Astrocyte (in vitro differentiated cells and primary cell): Measurements from ENCODE around the gene MYOZ2. TPM values are rescaled to one million over a fixed set of nuclear protein-coding genes. Genes with fewer than 3 reads are reported as not detected.

Experiments used
- DNase-seq: peaks from one replicate; pipeline ENCODE4 v3.0.0-alpha.2; 2010; ENCODE audit warnings: low read depth
- FAIRE-seq: peaks from 2 replicates; lab custom pipeline; 2011; peaks lifted over from hg19 to GRCh38; lab: Jason Lieb, UNC
- H2AFZ ChIP-seq: 2 replicates; pipeline ENCODE4 v1.6.0; 2012; ENCODE audit warnings: low read depth, low read length, inconsistent platforms
- H3K27ac ChIP-seq: 2 replicates; pipeline ENCODE4 v1.5.1; 2011; ENCODE audit warnings: low read depth, low read length, inconsistent platforms
- H3K27me3 ChIP-seq: 2 replicates; pipeline ENCODE4 v1.6.0; 2011; ENCODE audit warnings: low read length, inconsistent platforms; ENCODE audit not compliant: insufficient read depth
- H3K36me3 ChIP-seq: 2 replicates; pipeline ENCODE4 v1.5.1; 2011; ENCODE audit warnings: low read length, inconsistent platforms; ENCODE audit not compliant: insufficient read depth
- H3K4me1 ChIP-seq: 2 replicates; pipeline ENCODE4 v1.5.1; 2011; ENCODE audit warnings: low read length, inconsistent platforms; ENCODE audit not compliant: insufficient read depth
- H3K4me2 ChIP-seq: 2 replicates; pipeline ENCODE4 v1.6.0; 2012; ENCODE audit warnings: low read length, inconsistent platforms
- H3K4me3 ChIP-seq: 2 replicates; pipeline ENCODE4 v1.5.1; 2011; ENCODE audit warnings: low read depth, mild to moderate bottlenecking, low read length, inconsistent platforms; ENCODE audit not compliant: insufficient read depth
- H3K79me2 ChIP-seq: 2 replicates; pipeline ENCODE4 v1.6.0; 2012; ENCODE audit warnings: mild to moderate bottlenecking, low read length, inconsistent platforms; ENCODE audit not compliant: insufficient read depth
- H3K9ac ChIP-seq: 2 replicates; pipeline ENCODE4 v1.6.0; 2012; ENCODE audit warnings: mild to moderate bottlenecking, low read length, inconsistent platforms
- H3K9me3 ChIP-seq: 2 replicates; pipeline ENCODE4 v1.5.1; 2012; ENCODE audit warnings: low read depth, mild to moderate bottlenecking, low read length, inconsistent platforms; ENCODE audit not compliant: insufficient read depth
- H4K20me1 ChIP-seq: 2 replicates; pipeline ENCODE4 v1.6.0; 2012; ENCODE audit warnings: low read length, inconsistent platforms; ENCODE audit not compliant: insufficient read depth
- H3K27ac Mint-ChIP-seq: one replicate; pipeline ENCODE4 v1.8.0; 2021; ENCODE audit warnings: mild to moderate bottlenecking, mixed read lengths; ENCODE audit not compliant: unreplicated experiment
- H3K27me3 Mint-ChIP-seq: one replicate; pipeline ENCODE4 v1.8.0; 2021; ENCODE audit warnings: low read depth, mixed read lengths; ENCODE audit not compliant: unreplicated experiment
- H3K36me3 Mint-ChIP-seq: one replicate; pipeline ENCODE4 v1.8.0; 2021; ENCODE audit warnings: low read depth, mixed read lengths; ENCODE audit not compliant: unreplicated experiment
- H3K4me1 Mint-ChIP-seq: one replicate; pipeline ENCODE4 v1.8.0; 2021; ENCODE audit warnings: low read depth, mixed read lengths; ENCODE audit not compliant: unreplicated experiment
- H3K4me3 Mint-ChIP-seq: one replicate; pipeline ENCODE4 v1.8.0; 2021; ENCODE audit warnings: mild to moderate bottlenecking, moderate library complexity, mixed read lengths; ENCODE audit not compliant: unreplicated experiment
- H3K9me3 Mint-ChIP-seq: one replicate; pipeline ENCODE4 v1.8.0; 2021; ENCODE audit warnings: mild to moderate bottlenecking, mixed read lengths; ENCODE audit not compliant: unreplicated experiment
- EZH2 ChIP-seq: IDR thresholded peaks from 2 replicates; pipeline ENCODE4 v1.6.1; 2012; ENCODE audit warnings: mild to moderate bottlenecking, low read length, inconsistent platforms; ENCODE audit not compliant: insufficient read depth
- total RNA-seq: library from RNA; stranded (reverse); gene quantifications from 2 replicates; pipeline ENCODE4 v1.2.1, GENCODE V29; 2021
- TF ChIP-seq, protein P1 (sequence below): IDR thresholded peaks from 2 replicates; pipeline ENCODE4 v1.5.1; 2011; ENCODE audit warnings: low read depth, mild to moderate bottlenecking, inconsistent platforms, low read length, moderate library complexity; ENCODE audit not compliant: insufficient read depth

MYOZ2 gene
- total RNA-seq, 1 donor from 2014 or later: 1.1 TPM

DNA sequence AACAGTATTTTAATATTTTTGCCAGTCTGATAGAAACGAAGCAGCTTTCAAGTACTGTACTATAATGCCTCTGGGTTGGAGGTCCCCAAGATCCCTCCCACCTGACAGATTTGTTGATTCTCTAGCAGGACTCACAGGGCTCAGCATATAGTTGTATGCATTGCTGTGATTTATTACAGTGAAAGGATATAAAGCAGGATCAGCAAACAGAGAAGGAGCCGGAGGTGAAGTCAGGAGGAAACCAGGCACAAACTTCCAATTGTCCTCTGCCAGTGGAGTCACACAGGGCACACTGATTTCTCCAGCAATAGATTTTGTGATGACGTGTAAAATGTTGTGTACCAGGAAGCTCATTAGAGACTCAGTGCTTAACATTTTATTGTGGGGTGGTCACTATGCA is 95.9 kb downstream of the MYOZ2 start:
- Mint-ChIP-seq H3K4me3 (no peak overlapping the region), H3K4me1 (peaks cover 12% of the 10 kb centered on the region), H3K27me3 (no peaks in the 10 kb centered on the region), H3K27ac (no peak overlapping the region), H3K36me3 (peaks cover 3% of the 10 kb centered on the region), H3K9me3 (no peaks in the 10 kb centered on the region)
- H2AFZ ChIP-seq: no peak overlapping the region
- H4K20me1 ChIP-seq: no peaks in the 10 kb centered on the region
- no peak overlapping the region for H3K9ac ChIP-seq
- peaks cover 10% of the 10 kb centered on the region for H3K4me1 ChIP-seq
- DNase-seq: no peak
- no peaks in the 10 kb centered on the region for H3K36me3 ChIP-seq
- H3K4me3 ChIP-seq: no peak overlapping the region
- no peak overlapping the region for H3K4me2 ChIP-seq
- H3K27me3 ChIP-seq: no peaks in the 10 kb centered on the region
- no peak for TF ChIP-seq EZH2
- TF ChIP-seq, protein P1, sequence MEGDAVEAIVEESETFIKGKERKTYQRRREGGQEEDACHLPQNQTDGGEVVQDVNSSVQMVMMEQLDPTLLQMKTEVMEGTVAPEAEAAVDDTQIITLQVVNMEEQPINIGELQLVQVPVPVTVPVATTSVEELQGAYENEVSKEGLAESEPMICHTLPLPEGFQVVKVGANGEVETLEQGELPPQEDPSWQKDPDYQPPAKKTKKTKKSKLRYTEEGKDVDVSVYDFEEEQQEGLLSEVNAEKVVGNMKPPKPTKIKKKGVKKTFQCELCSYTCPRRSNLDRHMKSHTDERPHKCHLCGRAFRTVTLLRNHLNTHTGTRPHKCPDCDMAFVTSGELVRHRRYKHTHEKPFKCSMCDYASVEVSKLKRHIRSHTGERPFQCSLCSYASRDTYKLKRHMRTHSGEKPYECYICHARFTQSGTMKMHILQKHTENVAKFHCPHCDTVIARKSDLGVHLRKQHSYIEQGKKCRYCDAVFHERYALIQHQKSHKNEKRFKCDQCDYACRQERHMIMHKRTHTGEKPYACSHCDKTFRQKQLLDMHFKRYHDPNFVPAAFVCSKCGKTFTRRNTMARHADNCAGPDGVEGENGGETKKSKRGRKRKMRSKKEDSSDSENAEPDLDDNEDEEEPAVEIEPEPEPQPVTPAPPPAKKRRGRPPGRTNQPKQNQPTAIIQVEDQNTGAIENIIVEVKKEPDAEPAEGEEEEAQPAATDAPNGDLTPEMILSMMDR: no peak
- FAIRE-seq: no peak
- no peak overlapping the region for H3K27ac ChIP-seq
- H3K79me2 ChIP-seq: peaks cover 30% of the 10 kb centered on the region
- no peaks in the 10 kb centered on the region for H3K9me3 ChIP-seq

DNA sequence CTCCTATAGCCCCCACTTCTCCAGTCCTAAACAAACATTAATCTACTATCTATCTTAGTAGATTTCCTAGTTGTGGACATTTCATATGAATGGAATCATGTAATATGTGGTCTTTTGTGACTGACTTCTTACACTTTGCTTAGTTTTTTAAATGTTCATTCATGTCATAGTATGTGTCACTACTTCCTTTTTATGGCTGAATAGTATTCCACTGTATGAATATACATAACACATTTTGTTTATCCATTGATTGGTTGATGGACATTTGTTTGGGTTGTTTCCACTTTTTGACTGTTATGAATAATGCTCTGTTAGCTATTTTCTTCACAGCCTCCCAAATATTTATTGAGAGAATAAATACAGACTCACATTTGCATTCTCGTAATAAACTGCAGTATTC is 96.7 kb downstream of the MYOZ2 start:
- Histone ChIP-seq H3K27ac (no peak overlapping the region), H3K36me3 (no peaks in the 10 kb centered on the region), H2AFZ (no peak overlapping the region), H3K4me3 (no peak overlapping the region), H3K79me2 (peaks cover 30% of the 10 kb centered on the region), H3K4me2 (no peak overlapping the region), H3K9ac (no peak overlapping the region), H3K9me3 (no peaks in the 10 kb centered on the region), H3K4me1 (peaks cover 10% of the 10 kb centered on the region), H4K20me1 (no peaks in the 10 kb centered on the region), H3K27me3 (no peaks in the 10 kb centered on the region)
- Mint-ChIP-seq H3K27me3 (no peaks in the 10 kb centered on the region), H3K9me3 (no peaks in the 10 kb centered on the region), H3K36me3 (peaks cover 3% of the 10 kb centered on the region), H3K4me1 (peaks cover 12% of the 10 kb centered on the region), H3K4me3 (no peak overlapping the region), H3K27ac (no peak overlapping the region)
- DNase-seq: no peak
- FAIRE-seq: peak; percentile 9
- TF ChIP-seq EZH2: no peak
- TF ChIP-seq, protein P1: no peak

DNA sequence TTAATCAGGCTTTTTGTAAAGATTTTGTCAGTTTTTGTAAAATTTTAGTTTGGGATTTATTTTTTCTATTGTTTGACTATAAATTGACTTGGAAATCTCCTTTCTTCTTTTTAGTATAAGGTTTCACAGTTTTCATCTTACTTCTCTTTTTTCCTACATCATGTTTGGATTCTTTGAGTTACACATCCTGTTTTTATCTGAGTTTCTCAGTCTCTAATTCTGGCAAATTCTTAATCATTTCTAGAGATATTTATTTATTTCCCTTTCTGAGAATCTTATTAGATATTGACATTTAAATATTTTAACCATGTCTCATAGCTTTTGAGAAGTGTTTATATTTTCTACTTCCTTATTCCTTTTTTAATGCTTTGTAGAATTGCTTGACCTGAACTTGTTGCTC is 97.6 kb downstream of the MYOZ2 start:
- Histone ChIP-seq H3K4me3 (no peak overlapping the region), H3K27me3 (no peaks in the 10 kb centered on the region), H3K27ac (no peak overlapping the region), H3K36me3 (no peaks in the 10 kb centered on the region), H2AFZ (no peak overlapping the region), H3K79me2 (peaks cover 28% of the 10 kb centered on the region), H3K4me2 (no peak overlapping the region), H3K9ac (no peak overlapping the region), H3K4me1 (peaks cover 10% of the 10 kb centered on the region), H4K20me1 (no peaks in the 10 kb centered on the region), H3K9me3 (no peaks in the 10 kb centered on the region)
- peaks cover 11% of the 10 kb centered on the region for H3K4me1 Mint-ChIP-seq
- no peak for DNase-seq
- no peak for TF ChIP-seq EZH2
- TF ChIP-seq, protein P1: no peak
- H3K27ac Mint-ChIP-seq: no peak overlapping the region
- no peak overlapping the region for H3K4me3 Mint-ChIP-seq
- no peak for FAIRE-seq
- no peaks in the 10 kb centered on the region for H3K27me3 Mint-ChIP-seq
- H3K9me3 Mint-ChIP-seq: no peaks in the 10 kb centered on the region
- peaks cover 5% of the 10 kb centered on the region for H3K36me3 Mint-ChIP-seq
